HG03095 (cell line): Measurements from ENCODE around the gene INSYN2A.

Source experiments
- ATAC-seq: cut with Tn5 transposase; IDR thresholded peaks from one replicate; pipeline ENCODE4 v1.9.1; 2021; ENCODE audit warnings: moderate library complexity; ENCODE audit not compliant: unreplicated experiment

Gene INSYN2A

GRCh38 chr10:127195571-127196281, 665 bp downstream of the INSYN2A start:
- no peak for ATAC-seq

GRCh38 chr10:127195041-127195506, 1.3 kb downstream of the INSYN2A start:
- ATAC-seq, result no peak

GRCh38 chr10:127194599-127194998, 1.8 kb downstream of the INSYN2A start:
- no peak for ATAC-seq

GRCh38 chr10:127194111-127194510, 2.3 kb downstream of the INSYN2A start:
- no peak for ATAC-seq

GRCh38 chr10:127193125-127193524, 3.3 kb downstream of the INSYN2A start:
- ATAC-seq, result no peak

GRCh38 chr10:127190427-127190826, 6.0 kb downstream of the INSYN2A start:
- ATAC-seq, result no peak

GRCh38 chr10:127189226-127189625, 7.2 kb downstream of the INSYN2A start:
- ATAC-seq, result no peak

- no peak for ATAC-seq
These were observed 9.6 kb downstream of the INSYN2A start for GRCh38 chr10:127186813-127187212.

- ATAC-seq, result no peak
These were observed 11.8 kb downstream of the INSYN2A start for GRCh38 chr10:127184582-127184981.

- no peak for ATAC-seq
These were observed 14.2 kb downstream of the INSYN2A start for GRCh38 chr10:127182161-127182560.

- ATAC-seq, result no peak
These were observed 16.7 kb downstream of the INSYN2A start for GRCh38 chr10:127179612-127180250.

- no peak for ATAC-seq
These were observed 19.7 kb downstream of the INSYN2A start for GRCh38 chr10:127176649-127177048.

GRCh38 chr10:127175357-127176110, 20.9 kb downstream of the INSYN2A start:
- no peak for ATAC-seq

- no peak for ATAC-seq
These were observed 21.5 kb downstream of the INSYN2A start for GRCh38 chr10:127174866-127175265.

GRCh38 chr10:127168261-127168660, 28.1 kb downstream of the INSYN2A start:
- ATAC-seq, result no peak

- no peak for ATAC-seq
These were observed 33.5 kb downstream of the INSYN2A start for GRCh38 chr10:127162841-127163240.

- no peak for ATAC-seq
These were observed 34.9 kb downstream of the INSYN2A start for GRCh38 chr10:127161482-127161881.

- no peak for ATAC-seq
These were observed 36.6 kb downstream of the INSYN2A start for GRCh38 chr10:127159648-127160245.

GRCh38 chr10:127158662-127159061, 37.7 kb downstream of the INSYN2A start:
- ATAC-seq, result no peak

- no peak for ATAC-seq
These were observed 38.7 kb downstream of the INSYN2A start for GRCh38 chr10:127157506-127158200.

GRCh38 chr10:127157089-127157488, 39.3 kb downstream of the INSYN2A start:
- ATAC-seq, result no peak
